GM12874 (cell line): ENCODE data around the gene BAZ2B.
A peak's percentile ranks its signal among the peaks of the same experiment; 100 is the strongest.

Experiments used
- TF ChIP-seq, protein P1 (sequence below): IDR thresholded peaks from 2 replicates; pipeline ENCODE4 v1.5.1; 2011; ENCODE audit warnings: low read depth, mild to moderate bottlenecking, control low read depth, low read length, moderate library complexity; ENCODE audit not compliant: insufficient read depth

The BAZ2B gene

DNA sequence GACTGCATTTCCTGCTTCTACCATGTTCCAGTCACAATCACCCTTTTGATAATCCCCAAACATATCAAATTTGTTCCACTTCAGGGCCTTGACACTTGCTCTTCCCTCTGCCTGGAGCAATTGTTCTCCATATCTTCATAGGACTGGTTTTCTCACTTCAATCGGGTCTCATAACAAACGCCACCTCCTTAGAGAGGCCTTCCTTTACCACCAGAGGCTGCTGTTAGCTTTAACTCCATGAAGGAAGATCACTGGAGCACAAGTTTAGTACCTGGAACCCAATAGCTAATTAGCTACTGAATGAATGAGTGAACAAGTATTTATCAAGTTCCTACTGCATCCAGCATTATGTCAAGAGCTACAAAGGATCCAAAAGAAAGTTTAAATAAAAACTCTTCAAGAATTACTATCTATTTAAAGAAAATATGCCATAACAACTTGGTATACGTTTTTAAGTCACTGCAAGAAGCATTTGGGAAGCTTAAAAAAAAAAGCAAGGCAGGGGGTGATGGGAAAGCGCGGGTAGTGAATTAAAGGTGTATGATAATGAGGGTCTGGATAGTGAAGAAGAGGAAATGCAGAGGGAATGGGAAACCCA lies 58.8 kb downstream of the BAZ2B start:
- TF ChIP-seq, protein P1, sequence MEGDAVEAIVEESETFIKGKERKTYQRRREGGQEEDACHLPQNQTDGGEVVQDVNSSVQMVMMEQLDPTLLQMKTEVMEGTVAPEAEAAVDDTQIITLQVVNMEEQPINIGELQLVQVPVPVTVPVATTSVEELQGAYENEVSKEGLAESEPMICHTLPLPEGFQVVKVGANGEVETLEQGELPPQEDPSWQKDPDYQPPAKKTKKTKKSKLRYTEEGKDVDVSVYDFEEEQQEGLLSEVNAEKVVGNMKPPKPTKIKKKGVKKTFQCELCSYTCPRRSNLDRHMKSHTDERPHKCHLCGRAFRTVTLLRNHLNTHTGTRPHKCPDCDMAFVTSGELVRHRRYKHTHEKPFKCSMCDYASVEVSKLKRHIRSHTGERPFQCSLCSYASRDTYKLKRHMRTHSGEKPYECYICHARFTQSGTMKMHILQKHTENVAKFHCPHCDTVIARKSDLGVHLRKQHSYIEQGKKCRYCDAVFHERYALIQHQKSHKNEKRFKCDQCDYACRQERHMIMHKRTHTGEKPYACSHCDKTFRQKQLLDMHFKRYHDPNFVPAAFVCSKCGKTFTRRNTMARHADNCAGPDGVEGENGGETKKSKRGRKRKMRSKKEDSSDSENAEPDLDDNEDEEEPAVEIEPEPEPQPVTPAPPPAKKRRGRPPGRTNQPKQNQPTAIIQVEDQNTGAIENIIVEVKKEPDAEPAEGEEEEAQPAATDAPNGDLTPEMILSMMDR: peak; percentile 9; the same call in 1 of the 2 replicates

DNA sequence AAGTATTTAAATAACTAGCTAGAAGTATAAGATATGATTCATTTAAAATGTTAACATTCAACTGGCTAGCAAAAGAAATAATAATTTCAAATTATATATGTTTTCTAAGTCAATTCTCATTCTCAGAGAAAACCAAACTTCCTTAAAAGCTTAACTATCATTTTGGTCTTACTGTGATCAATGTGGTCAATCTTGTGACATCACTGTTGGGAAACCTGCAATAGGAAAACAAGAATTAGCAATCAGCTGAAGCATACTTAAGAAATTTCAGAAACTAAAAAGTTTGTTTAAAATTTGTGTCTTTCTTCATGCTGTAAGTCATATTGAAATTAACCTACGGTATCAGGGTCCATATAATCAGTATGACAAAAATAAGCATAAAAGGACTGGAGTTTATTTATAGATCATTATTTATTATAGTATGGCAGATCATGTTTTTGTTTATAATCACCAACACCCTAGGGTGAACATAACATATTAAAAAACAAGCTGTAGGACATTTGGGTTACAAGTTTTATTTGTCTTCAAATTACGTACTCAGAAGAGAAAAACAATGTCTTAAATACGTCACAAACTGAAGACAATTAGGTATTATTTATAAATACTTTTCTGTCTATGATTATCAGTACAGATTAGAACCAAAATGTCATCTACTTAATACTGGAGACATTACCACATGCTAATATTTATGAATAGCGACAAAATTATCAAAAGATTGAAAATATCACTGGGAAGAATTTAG lies 60.5 kb downstream of the BAZ2B start:
- TF ChIP-seq, protein P1: no peak

DNA sequence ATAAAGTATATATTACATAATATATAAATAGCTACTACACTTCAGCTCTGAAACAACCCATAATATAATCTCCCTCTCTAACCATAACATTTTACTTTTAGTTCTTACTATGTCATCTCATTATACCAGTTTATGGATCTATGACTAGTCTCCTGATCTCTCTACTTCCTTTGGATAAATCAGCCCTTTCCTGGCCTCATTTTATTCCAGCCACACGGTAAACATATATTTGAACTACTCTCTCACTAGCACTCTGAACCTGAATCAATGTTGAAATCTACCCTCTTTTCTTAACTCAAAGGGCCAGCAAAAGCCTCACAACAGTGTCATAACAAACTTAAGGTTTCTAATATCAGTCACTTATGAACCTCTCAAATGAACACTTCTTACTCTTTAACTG lies 62.6 kb downstream of the BAZ2B start:
- TF ChIP-seq, protein P1: no peak

DNA sequence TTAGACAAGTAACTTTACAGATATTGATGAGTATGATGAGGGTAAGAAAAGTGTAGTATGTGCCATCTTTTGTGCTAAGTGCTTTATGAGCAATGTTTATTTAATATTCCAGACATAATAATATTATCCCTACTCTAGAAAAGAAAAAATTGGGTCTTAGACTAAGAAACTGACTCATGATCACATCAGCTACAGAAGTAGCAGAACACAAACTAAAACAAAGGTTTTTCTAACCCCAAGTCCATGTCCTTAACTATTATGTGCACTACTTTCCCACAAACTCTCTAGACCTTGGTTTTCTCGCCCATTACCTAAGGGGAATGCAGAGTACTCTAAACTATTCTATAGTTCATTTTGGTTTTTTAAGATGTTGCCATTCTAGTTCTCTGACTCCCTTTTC lies 64.5 kb downstream of the BAZ2B start:
- TF ChIP-seq, protein P1: no peak

DNA sequence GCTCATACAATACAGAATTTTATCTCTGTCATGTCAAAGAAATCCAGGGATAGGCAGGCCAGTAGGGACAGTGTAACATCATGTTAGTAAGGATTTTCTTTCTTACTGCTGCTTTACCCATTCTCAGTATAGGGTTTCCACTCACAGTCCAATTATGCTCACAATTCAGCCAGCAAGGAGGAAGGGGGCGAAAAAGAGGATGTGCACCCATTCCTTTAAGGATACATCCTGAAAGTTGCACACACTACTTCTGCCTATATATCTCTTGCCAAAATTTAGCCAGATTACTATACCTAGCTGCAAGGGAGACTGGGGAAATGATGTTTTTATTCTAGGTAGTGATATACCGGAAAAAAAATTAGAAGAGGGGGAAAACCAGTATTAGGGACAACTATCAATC lies 66.1 kb downstream of the BAZ2B start:
- TF ChIP-seq, protein P1: no peak

DNA sequence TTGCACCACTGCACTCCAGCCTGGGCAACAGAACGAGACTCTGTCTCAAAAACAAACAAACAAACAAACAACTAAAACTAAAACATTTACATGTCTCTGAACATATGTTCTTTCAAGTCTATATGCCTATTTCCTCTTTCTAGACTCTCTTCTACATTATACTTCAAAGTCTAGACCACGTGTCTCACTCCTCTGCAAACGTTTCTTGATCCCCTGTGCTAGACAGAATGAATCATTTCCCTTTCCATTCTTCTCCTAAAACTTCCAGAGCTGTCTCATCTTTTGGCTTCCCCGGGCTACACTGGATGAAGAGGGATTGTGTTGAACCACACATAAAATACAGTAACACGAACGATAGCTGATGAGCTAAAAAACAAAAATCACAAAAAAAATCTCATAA lies 67.1 kb downstream of the BAZ2B start:
- TF ChIP-seq, protein P1: no peak

DNA sequence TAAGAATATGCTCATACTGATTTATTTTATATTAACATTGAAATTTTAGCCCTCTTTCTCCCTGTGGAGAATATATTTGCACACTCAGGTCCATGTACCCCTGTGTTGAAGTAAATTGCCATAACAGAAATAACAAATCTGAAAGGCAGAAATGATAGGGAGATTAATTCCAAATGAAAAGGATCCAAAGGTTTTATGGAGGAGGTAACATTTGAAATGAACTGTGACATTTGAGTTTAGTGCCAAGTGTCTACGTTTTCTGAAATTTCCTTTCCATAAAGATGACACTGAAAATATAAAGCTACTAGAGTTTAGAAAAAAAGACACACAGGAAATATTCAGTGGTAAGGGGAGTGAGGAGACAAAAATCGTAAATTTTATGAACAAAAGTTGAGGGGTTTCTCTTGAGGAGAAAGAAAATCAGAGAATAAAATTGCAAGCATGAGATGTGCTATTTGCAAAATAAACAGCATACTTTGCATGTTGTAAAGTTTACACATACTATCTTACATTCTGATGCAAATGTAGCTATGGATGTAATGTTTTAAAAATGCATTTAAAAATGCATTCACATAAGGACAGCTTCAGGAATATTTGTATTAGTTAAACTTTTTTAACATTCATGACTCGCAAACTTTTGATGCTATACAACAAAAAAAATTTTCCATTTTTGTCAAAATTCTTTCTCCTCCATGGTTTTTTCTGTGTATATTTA lies 69.5 kb downstream of the BAZ2B start:
- TF ChIP-seq, protein P1: no peak
